GM12878 (cell line): ENCODE measurements around the gene DNAJC4. TPM values are rescaled to one million over a fixed set of nuclear protein-coding genes. Genes with fewer than 3 reads are reported as not detected.

ENCODE experiments used
- ATAC-seq: fragments of 200-7000 bp; cut with Tn5 transposase; 3 replicates; pipeline ENCODE4 v1.9.1; 2020; ENCODE audit warnings: mild to moderate bottlenecking, moderate library complexity
- BruUV-seq: library from RNA; stranded (reverse); fragments of 400-500 nt; replicated peaks from 2 replicates; lab custom pipeline; 2021; lab: Mats Ljungman, UMichigan
- CTCF ChIA-PET: fragments of 300-600 bp; sonication (Branson Sonifier 250); formaldehyde crosslinking; extraction: SDS; loops from one replicate; lab custom pipeline; 2021; ENCODE audit warnings: inconsistent platforms; lab: Yijun Ruan, JAX
- POLR2A ChIA-PET: fragments of 350-600 bp; formaldehyde crosslinking; extraction: SDS; loops from one replicate; lab custom pipeline; 2021; ENCODE audit warnings: inconsistent platforms; lab: Charles Lee
- RAD21 ChIA-PET: fragments of 300-600 bp; sonication (Branson Sonifier 250); formaldehyde crosslinking; loops from one replicate; lab custom pipeline; 2023; ENCODE audit warnings: antibody characterized with exemption; ENCODE audit not compliant: unreplicated experiment; lab: Charles Lee
- SMC1A ChIA-PET: fragments of 300-600 bp; sonication (Branson Sonifier 250); formaldehyde crosslinking; loops from one replicate; lab custom pipeline; 2023; ENCODE audit not compliant: unreplicated experiment, uncharacterized antibody; lab: Charles Lee
- DNase-seq: peaks from one replicate; pipeline ENCODE4 v3.0.0-alpha.2; 2011; ENCODE audit warnings: low read depth, low spot score
- FAIRE-seq: peaks from 3 replicates; lab custom pipeline; 2011; peaks lifted over from hg19 to GRCh38; lab: Jason Lieb, UNC
- H2AFZ ChIP-seq: 2 replicates; pipeline ENCODE4 v1.6.0; 2011; ENCODE audit warnings: low read depth, low read length, control low read depth; ENCODE audit not compliant: control insufficient read depth
- H3K27ac ChIP-seq: 2 replicates; pipeline ENCODE4 v1.5.1; 2011; ENCODE audit warnings: control low read depth; ENCODE audit not compliant: control insufficient read depth, insufficient read depth
- H3K27me3 ChIP-seq, 2 experiments: replicated peaks in 1 of 2; 2 replicates each; pipeline versions ENCODE4 v1.6.0 to v1.6.1; 2011; ENCODE audit warnings: low read length in 1 of 2; ENCODE audit not compliant: control insufficient read depth in 2 of 2, insufficient read depth in 2 of 2
- H3K36me3 ChIP-seq, 2 experiments: 2 replicates each; pipeline ENCODE4 v1.5.1; 2011; ENCODE audit warnings: low read length in 1 of 2; ENCODE audit not compliant: control insufficient read depth in 2 of 2, insufficient read depth in 2 of 2
- H3K4me1 ChIP-seq: 2 replicates; pipeline ENCODE4 v1.6.1; 2011; ENCODE audit warnings: mild to moderate bottlenecking, low read length, moderate library complexity, mixed read lengths; ENCODE audit not compliant: control insufficient read depth, insufficient read depth
- H3K4me2 ChIP-seq: 2 replicates; pipeline ENCODE4 v1.6.0; 2011; ENCODE audit warnings: control low read depth; ENCODE audit not compliant: control insufficient read depth, insufficient read depth
- H3K4me3 ChIP-seq: fragments of 200-600 bp; sonication (generic); 2 replicates; pipeline ENCODE4 v1.5.1; 2016
- H3K79me2 ChIP-seq: 2 replicates; pipeline ENCODE4 v1.6.0; 2011; ENCODE audit warnings: low read length; ENCODE audit not compliant: control insufficient read depth, insufficient read depth
- H3K9ac ChIP-seq: 2 replicates; pipeline ENCODE4 v1.8.0; 2011; ENCODE audit warnings: low read length, control low read depth, mixed read lengths; ENCODE audit not compliant: control insufficient read depth, insufficient read depth
- H3K9me3 ChIP-seq: replicated peaks from 3 replicates; pipeline ENCODE4 v1.5.1; 2011; ENCODE audit warnings: mild to moderate bottlenecking, low read length; ENCODE audit not compliant: control insufficient read depth, insufficient read depth
- H4K20me1 ChIP-seq: 2 replicates; pipeline ENCODE4 v1.6.0; 2011; ENCODE audit not compliant: control insufficient read depth, insufficient read depth
- FOXM1 ChIP-seq: IDR thresholded peaks from 2 replicates; pipeline ENCODE4 v1.6.1; 2012; ENCODE audit warnings: low read depth, mild to moderate bottlenecking, inconsistent platforms, low read length, moderate library complexity
- RUNX3 ChIP-seq: IDR thresholded peaks from 2 replicates; pipeline ENCODE4 v1.6.1; 2012; ENCODE audit warnings: low read length, inconsistent platforms
- WGBS: methylation state at CpG from one replicate; pipeline ENCODE4 v1.1.6; 2016; ENCODE audit warnings: low lambda C conversion rate; ENCODE audit not compliant: insufficient replicate concordance, insufficient coverage; ENCODE audit errors: missing lambda C conversion rate; 5-methylcytosine and 5-hydroxymethylcytosine counted together
- in situ Hi-C: fragments of 300-500 bp; cut with MboI; formaldehyde crosslinking; loops from 9 replicates; pipeline ENCODE4 v1.14.3; 2018; ENCODE audit warnings: mixed read lengths
- intact Hi-C: fragments of 100-400 bp; cut with micrococcal nuclease; formaldehyde crosslinking; loops from one replicate; pipeline ENCODE4 v1.14.2; 2022; ENCODE audit not compliant: unreplicated experiment
- polyA plus RNA-seq, 11 experiments: library from polyadenylated mRNA; depleted of rRNA in 4 of 11; unstranded in 6 of 11; stranded (reverse) in 5 of 11; fragments of >200 nt; fragmentation: Nextera tagmentation in 4 of 11; fragmentation: Illumina TruSeq in 1 of 11; extraction: Ambion mirVana in 4 of 11; extraction: Trizol in 1 of 11; gene quantifications; 1 replicate in 1 of 11; 2 replicates in 10 of 11; pipeline versions ENCODE4 v1.2.1 to v1.2.3, GENCODE V29; 2011 to 2016; ENCODE audit warnings: inconsistent platforms in 2 of 11, missing spikeins in 2 of 11, low read depth in 1 of 11
- total RNA-seq, 4 experiments: library from RNA; depleted of rRNA in 3 of 4; stranded (reverse); fragments of >200 nt in 3 of 4; fragmentation: Illumina TruSeq in 1 of 4; extraction: Trizol in 1 of 4; gene quantifications; 2 replicates each; pipeline versions ENCODE4 v1.2.1 to v1.2.3, GENCODE V29; 2013 to 2021
- TF ChIP-seq, protein P1 (sequence below): IDR thresholded peaks from 2 replicates; pipeline ENCODE4 v1.6.1; 2011; ENCODE audit warnings: low read depth, low read length, improper control_type of control experiment, borderline replicate concordance

The DNAJC4 gene
- total and polyA plus RNA-seq, 10 of the 15 experiments (the other 5 are each of a cell fraction or from before 2014, with no cell fraction given), result 3.7 to 64.9 (median 30.1) TPM

DNA sequence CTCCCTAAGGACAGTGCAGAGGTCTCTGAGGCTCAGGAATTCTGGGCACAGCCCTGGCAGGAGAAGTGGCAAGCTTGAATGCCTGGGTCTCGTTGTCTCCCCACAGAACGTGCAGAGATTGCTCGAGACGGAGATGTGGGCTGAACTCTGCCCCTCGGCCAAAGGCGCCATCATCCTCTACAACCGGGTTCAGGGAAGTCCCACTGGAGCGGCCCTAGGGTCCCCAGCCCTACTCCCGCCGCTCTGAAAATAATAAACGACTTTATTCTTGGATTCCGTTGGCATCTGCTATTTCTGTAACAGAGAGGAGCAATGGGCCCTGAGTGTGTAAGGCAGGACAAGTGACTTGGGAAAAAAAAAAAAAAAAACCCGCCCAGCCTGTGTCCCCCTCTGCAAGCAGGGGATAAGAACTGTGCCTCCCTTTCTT lies 591 bp upstream of the DNAJC4 start (continued):
- TF ChIP-seq FOXM1, result no peak

- H3K79me2 ChIP-seq, result peaks cover 35% of the 10 kb centered on the region
- ATAC-seq, result no peak
- 0% methylated on average over 8 of the region's 8 CpGs for WGBS
- no peaks in the 10 kb centered on the region for H3K36me3 ChIP-seq
- in situ Hi-C loops (loop anchor here (25.0 kb wide), 1 partner anchor 1631 kb away; the partner anchor contains the start of genes CFL1, EFEMP2 and MUS81), intact Hi-C loops (no loop called here)
- FAIRE-seq, result no peak
- H3K27me3 ChIP-seq, result no peaks in the 10 kb centered on the region
- TF ChIP-seq, protein P1, sequence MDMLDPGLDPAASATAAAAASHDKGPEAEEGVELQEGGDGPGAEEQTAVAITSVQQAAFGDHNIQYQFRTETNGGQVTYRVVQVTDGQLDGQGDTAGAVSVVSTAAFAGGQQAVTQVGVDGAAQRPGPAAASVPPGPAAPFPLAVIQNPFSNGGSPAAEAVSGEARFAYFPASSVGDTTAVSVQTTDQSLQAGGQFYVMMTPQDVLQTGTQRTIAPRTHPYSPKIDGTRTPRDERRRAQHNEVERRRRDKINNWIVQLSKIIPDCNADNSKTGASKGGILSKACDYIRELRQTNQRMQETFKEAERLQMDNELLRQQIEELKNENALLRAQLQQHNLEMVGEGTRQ, result no peak
- peak; percentile 56 for TF ChIP-seq RUNX3
- no TSS peak for BruUV-seq
- H3K27ac ChIP-seq, result peak overlapping the region; percentile 86
- RAD21 ChIA-PET, result no interaction called here
- peak overlapping the region; percentile 79 for H3K9ac ChIP-seq
- H3K4me1 ChIP-seq, result peaks cover 40% of the 10 kb centered on the region
- H3K4me2 ChIP-seq, result peak overlapping the region; percentile 98
- no peak for DNase-seq
- no peaks in the 10 kb centered on the region for H3K9me3 ChIP-seq
- SMC1A ChIA-PET, result no interaction called here
- H3K4me3 ChIP-seq, result peak overlapping the region; percentile 95
- peak overlapping the region; percentile 94 for H2AFZ ChIP-seq
- no peaks in the 10 kb centered on the region for H4K20me1 ChIP-seq
- CTCF ChIA-PET, result interaction anchor here (1.2 kb wide), 1 partner anchor 24 kb away, joined by 8 read pairs; the partner anchor contains the start of gene FERMT3
- POLR2A ChIA-PET, result interaction anchor here (0.6 to 9.7 kb wide), 6 partner anchors 13 to 255 kb away, joined by 4 to 77 read pairs (median 9); partner anchors contain the start of genes FERMT3, FKBP2 and PPP1R14B
These were observed 627 bp downstream of the DNAJC4 start for GRCh38 chr11:64230985-64231365.
